GM19467 (cell line): ENCODE data around the gene DLGAP4.

Experiments
- ATAC-seq: cut with Tn5 transposase; IDR thresholded peaks from one replicate; pipeline ENCODE4 v1.9.1; 2021; ENCODE audit warnings: mild to moderate bottlenecking, moderate library complexity; ENCODE audit not compliant: unreplicated experiment

DLGAP4 gene

DNA sequence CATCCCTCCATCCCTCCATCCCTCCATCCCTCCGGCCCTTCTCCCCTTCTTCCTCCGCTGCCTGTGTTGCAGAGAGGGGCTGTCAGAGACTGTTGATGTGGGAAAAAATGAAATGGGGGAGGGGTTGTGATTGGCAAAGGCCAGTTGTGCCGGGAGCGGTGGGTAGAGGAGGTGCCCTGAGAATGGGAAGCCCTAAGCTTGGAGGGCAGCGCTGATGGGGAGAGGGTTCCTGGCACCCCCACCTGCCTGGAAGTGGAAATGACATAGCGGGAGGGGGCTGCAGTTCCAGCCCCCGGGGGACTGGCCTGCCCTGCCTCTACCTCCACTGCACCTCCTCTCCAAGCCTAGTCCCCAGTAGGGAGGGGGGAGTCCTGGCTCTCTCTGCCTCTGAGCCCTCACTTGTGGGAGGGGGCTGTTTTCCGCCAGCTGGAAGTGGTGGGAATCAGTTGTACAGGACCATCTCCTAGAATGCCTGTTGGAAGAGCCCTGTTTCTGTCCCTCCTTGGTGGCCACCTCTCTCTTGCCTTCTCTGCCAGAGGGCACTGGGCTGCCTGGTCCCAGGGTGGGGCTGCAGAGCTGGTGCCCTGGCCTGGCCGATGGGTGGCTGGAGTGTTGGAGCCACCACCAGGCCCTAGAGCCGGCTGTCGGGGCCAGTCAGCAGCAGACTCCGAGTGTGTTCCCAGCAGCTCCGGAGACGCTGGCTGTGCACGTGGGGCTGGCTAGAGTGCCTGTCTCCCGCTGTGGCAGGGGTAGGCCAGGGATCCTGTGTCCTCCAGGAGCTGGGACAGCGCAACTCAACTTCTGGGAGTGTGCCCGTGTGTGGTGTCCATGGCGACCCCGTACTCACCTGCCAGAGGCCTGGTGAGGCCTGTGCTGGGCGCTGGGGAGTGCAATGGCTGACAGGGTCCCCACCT lies 1.5 kb downstream of the DLGAP4 start:
- ATAC-seq = no peak

DNA sequence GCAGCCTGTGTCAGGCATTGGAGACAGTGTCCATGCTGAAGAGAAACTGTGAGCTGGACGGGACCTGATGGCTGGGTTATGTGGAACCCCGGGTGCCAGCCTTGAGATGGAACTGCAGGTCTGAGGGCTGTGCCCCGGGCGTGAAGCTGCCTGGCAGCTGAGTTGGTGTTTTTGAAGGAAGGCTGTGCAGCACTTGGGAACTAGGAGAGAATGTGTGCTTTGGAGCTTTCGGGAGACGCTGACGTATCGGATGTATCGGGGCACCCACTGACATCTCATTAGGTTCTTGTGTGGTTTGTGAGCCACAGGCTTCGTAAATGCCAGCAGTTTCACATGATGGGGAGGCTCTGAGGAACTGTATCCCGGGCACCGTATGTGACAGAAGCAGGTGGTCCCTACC lies 2.2 kb downstream of the DLGAP4 start:
- ATAC-seq = no peak

DNA sequence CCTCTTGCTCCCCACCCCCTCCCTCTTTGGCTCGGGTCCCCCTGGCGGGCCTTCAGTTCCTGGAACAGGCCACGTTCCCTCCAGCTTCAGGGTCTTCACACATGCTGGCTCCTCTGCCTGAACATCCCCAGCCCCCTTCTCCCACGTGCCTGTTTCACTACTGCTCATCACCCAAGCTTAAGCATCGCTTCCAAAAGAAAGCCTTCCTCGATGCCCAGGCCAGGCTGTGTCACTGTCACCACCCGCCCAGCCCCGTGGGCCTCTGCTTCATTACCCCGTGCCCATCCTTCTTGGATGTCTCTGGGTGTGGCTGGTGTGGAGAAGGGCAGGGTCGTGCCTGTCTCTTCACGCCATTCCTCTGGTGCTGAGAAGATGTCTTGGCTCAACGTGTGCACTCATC lies 2.8 kb downstream of the DLGAP4 start:
- ATAC-seq = no peak

DNA sequence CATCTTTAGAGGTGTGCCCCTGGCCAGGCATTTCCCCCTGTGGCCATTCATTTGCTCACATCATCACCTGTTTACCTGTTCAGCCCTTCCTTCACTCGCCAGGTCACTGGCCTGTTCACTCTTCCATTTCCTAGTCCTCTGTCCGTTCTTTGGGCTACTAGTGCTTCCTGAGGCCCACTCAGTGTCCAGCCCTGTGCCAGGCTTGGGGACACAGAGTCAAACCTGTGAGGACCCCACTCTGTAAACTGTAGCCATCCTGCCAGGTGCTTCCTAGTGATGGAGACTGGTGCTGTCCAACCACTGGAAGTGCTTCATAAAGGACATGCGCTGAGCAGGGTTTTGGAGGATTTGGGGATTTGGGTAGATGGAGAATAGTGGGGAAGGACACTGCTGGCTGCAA lies 3.5 kb downstream of the DLGAP4 start:
- ATAC-seq = no peak

DNA sequence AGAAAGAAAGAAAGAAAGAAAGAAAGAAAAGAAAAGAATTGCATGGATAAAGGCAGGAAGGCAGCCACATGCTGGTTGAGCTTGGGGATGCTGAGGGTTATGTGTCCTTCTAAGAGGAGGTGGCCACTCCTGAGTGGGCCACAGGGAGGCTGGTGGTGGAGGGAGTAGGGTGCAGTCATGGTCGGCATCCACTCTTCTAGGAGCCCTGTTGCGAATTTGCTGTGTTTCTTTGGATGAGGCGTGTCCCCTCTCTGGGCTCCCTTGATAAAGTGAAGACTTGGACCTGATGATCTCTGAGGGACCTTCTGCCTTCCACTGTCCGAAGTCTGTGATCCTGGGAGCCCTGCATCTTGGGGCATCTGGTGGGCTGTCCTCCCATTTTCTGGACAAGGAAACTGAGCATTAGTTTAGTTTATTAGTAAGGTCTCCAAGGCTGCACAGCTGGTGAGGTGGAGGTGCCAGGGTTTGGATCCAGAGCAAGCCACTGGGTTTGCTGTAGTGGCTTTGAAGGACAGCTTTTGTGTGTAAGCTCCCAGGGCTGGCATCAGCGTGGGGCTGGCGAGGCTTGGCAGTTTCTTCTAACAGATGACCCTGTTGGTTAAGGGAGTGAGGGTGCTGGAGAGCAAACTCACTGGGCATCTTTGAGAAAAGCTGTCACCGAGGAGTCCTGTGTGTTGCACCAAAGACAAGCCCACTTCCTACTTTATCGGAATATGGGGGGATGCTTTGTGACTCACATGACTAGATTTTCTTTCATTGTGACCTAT lies 4.3 kb downstream of the DLGAP4 start:
- no peak for ATAC-seq

DNA sequence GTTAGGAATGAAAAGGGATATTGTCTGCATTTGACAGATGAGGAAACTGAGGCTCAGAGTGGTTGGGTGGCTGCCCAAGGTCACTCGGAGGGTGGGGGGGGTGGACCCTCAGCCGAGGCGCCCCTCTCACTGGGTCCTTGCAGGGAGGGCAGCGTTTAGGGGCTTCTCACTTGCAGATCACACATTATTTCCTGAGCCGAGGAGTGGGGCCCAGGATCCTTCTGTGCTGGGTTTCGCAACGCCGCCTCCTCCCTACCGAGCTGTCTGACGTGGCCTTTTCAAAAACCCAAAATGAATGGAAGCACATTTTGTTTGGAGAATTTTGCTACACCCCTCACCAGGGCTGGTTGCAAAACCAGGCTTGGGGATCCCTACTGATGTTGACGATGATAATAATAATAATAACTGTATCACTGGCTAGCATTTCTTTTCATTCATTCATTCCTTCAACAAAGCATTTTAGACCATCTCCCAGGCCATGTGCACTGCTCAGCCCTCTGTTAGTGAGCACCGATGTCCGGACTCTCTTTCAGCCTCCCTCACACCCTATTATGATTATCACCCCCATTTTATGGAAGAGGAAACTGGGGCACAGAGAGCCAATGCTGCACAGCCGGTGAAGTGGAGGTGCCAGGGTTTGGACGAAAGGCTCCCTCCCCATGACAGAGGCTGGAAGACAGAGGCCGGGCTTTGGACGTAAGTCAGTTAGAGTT lies 5.2 kb downstream of the DLGAP4 start:
- ATAC-seq = no peak

DNA sequence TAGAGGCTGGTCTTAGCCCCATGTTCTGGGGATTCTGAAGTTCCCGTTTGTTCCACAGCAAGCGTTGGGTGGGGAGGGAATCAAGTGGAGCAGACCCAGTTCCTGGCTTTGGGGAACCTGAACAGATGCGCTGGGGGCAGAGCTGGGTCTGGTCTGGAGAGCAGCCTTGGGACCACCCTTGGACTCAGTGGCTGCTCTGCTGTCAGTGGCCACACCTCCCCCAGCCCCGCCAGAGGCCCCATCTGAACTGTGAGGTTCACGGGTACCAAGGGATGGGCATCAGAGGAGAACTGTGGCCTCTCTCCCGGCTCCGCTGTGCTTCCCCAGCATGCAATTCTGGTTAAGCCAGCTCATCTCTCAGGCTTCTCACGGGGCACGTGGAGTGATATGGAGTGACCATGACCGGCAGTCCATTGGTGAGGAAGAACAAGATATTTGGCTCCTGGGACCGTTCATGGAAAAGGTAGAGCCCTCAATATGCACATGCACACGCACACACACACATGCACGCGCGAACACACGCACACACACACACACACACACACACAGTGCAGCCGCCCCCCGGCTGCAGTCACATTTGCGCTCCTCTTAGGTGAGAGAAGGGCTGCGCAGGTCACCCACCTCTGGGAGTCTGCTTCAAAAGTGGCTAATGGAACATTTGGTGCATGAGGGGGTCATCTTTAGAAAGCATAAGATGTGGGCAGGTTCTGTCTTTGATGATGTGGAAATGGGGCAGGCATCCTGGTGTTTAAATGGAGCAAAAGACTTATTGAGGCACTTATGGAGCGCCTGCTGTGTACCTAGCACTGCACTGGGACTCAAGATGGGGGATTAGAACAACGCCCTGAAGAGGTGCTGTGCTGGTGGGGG lies 6.0 kb downstream of the DLGAP4 start:
- ATAC-seq = no peak

DNA sequence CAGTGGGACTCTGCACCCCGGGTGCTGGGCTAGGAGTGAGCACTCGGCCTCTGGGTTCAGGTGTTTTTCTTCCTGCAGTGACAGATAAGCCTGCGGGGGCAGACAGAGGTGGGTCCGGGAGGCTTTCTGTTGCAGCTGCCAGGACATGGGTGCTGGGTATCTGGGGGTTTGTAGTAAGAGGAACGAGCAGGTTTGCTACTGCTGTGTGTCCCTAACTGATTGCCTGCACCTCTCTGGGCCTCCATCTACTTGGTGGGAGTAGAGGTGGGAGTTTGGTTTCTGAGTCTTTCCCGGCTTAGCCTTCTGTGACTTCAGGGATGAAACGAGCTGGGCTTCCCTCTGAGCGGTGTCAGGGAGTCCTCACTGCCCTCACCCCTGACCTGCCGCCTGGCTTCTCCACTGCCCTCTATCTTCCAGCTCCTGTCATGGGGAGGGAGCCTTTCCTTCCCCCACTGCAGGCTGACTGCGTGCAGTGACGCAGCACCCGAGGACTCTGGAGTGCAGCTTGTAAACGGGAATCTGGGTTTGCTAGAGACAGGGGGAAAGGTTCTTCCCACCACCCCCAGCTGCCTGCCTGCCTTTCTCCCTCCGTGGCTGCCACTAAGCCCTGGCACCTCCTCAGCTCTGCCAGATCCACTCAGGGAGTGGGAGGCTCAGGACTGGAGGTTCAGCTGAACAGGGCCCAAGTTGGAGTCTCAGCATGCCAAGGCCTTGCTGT lies 6.7 kb downstream of the DLGAP4 start:
- no peak for ATAC-seq

DNA sequence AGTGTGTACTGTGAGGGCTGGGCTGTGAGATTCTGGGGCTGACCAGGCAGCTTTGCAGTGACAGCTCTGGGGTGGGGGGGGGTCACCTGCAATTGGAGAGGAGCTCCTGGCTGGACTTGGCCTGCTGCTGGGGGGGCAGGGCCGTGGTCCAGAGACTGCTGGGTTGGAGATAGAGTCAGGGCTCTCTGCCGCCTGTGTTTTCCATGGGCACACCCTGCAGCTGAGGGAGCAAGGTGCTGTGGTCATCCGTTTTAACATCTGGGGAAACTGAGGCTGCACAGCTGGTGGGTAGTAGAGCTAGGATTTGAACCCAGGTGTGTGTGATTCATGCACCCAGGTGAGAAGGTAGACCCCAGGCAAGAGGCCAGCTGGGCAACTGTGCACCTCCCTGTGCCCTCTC lies 7.3 kb downstream of the DLGAP4 start:
- no peak for ATAC-seq

DNA sequence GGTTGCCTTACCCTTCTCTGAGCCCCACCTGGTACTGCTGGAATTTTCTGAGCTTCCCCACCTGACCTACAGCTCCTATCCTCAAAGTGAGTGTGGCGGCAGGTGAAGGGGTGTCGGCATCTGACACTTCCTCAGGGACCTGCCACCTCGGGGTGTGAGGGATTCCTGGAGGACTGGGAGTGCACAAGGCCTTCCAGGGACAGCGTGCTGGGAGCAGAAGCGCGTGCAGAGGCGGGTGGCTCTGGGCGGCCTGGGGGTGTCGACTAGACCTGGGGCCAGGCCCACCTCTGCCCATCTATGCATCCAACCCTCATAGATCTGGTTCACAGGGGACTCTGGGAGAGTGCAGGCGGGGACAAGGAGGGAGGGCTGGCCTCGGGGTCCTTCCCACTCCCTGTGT lies 7.8 kb downstream of the DLGAP4 start:
- no peak for ATAC-seq

DNA sequence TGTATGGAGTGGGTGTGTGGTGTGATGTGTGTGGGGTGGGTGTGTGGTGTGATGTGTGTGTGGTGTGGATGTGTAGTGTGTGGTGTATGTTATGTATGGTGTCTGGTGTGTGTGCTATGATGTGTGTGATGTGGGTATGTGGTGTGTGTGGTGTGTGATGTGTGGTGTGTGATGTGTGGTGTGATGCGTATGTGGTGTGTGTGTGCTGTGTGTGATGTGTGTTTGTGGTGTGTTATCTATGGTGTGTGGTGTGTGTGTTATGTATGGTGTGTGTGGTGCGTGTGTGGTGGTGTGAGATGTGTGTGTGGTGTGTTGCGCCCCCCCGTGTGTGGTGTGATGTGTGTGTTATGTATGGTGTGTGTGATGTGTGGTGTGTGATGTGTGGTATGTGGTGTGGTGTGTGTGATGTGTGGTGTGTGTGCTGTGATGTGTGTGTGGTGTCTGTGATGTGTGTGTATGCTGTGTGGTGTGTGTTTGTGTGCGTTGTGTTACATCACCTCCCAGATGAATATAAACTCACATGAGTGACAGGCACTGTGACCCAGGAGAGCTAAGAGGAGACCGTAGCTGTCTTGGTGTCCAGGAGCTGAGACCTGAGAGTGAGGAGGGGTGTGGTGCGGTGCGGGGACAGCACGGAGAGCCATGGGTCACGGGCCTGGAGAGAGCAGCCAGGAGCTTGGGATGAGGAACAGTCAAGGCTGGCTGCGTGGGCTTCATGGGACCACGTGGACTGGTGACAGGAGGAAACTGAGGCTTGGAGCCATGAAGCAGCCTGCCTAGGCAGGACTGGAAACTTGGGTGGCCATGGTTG lies 8.8 kb downstream of the DLGAP4 start:
- ATAC-seq = no peak

DNA sequence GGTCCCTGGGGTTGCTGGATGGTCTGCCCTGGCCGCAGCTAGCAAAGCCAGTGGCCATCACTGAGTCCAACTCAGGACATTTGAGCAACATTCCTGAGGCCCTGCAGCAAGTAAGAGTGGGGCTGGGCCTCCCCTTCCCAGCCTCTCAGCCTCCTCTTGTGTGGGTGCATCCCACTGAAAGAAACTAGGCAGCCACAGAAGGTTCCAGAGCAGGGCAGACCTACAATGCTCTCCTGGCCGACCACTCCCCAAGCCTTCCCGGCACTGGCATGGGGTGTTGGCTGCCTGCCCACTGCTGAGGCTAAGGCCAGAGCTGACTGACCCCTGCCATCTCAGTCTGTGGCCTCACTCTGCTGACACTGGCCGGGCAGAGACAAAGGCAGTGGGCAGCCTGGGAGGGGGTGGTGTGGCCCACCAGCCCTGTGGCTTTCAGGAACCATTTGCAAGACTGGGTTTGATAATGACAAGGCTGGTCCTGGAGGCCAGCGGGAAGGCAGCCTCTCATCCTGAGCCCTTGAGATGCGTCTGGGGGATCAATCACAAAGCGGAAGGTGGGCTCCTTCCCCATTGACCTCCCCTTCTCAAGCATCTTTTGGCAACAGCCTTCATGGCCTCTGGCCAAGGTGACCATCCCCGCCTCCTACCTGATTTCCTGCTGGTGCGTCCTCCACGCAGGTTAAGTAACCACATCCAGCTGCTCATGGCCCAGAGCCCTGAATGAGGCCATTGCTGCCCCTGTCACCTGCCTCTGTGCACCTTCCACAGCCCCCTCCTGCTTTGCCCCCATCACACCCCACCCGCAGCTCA lies 9.6 kb downstream of the DLGAP4 start:
- ATAC-seq = no peak

DNA sequence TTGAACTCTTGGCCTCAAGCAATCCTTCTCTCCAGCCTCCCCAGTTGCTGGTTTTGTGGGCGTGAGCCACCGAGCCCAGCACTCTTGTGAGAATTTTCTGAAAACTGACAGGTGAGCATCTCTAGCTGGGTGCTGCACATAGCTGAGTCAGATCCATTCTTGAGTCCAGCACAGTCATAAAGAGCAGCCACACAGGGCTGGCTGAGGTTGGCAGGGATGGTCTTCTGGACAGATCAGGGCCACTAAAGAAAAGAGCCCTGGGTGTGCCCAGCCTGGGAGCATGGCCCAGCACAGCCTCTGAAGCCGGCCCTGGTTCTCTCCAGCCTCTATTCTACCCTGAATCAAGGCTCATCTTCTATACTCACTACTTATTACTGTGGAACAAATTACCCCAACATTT lies 11.5 kb downstream of the DLGAP4 start:
- no peak for ATAC-seq

DNA sequence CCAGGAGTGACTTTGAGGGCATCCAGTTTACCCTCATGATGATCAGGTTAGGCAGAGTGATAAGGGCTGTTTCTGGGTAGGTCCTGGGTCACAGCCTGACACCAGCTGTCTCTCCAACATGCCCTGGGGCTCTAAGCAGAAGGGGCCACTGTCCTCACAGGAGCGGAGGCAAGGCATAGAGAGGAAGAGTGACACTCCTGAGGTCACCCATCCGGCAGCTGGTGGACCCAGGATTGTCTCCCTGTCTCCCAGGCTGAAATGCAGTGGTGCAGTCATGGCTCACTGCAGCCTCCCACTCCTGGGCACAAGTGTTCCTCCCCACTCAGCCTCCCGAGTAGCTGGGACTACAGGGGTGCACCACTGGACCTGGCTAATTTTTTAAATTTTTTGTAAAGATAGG lies 12.0 kb downstream of the DLGAP4 start:
- no peak for ATAC-seq

DNA sequence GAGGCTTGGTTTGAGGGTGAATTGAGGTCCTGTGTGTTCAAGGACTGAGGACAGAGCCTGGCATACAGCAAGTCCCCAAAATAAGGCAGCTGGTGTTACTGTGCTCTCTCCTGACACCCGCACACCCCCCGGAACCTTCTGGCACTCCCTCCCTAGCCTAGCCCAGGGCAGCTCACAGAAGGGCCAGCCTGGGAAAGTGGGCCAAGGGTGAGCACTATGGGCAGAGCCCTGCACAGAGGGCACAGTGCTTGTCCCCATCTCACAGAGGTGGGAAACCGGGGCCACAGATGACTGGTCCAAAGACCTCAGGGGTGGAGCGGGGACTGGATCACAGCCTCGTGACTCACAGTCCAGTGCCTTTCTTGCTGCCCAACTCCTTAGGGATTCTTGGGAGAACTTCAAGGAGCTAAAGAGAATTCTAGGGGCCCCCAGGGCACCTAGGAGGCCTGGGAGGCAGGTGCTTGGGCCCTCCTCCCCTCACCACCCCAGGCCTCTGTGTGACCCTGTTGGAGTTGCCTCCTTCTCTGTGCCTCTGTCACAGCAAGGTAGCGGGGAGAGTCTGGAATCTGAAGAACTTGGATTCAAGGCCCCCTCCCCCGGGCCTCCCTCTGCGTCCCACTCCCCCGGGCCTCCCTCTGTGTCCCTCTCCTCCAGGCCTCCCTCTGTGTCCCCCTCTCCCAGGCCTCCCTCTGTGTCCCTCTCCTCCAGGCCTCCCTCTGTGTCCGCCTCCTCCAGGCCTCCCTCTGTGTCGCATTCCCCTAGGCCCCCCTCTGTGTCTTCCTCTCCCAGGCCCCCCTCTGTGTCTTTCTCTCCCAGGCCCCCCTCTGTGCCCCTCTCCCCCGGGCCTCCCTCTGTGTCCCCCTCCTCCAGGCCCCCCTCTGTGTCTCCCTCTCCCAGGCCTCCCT lies 13.5 kb downstream of the DLGAP4 start:
- no peak for ATAC-seq

DNA sequence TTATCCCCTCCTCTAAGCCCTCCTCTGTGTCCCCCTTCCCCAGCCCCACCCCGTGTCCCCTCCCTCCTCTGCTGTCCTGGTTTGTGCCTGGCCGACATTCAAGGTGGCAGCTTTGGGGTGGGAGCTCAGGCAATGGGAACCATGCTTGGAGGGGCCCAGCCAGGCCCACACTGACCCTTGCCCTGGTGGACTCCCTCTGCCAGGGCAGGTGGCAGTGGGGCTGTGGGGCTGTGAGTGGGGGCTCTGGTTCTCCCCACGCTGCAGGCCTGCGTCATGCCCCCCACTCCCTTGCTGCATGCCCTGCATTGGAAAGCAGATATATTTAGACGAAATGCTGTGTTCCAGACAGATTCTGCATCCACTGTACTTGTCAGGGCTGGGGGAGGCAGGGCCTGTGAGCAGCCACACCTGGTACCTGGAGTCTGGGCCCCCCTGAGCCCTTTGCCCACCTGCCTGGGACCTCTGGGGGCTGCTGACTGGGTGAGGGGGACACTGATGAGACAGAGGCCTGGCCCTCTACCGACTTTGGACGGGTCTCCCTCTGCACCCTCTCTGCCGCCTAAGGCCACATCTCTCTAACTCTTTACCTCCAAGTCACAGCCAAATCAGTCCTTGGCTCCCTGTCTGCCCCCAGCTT lies 14.2 kb downstream of the DLGAP4 start:
- no peak for ATAC-seq
